Activated CD4-positive, alpha-beta T cell treated with anti-CD3 and anti-CD28 coated beads for 36 hours (primary cell): ENCODE data around the gene PLXDC1. TPM values are rescaled to one million over a fixed set of nuclear protein-coding genes. Genes with fewer than 3 reads are reported as not detected.

Experiments used
- ATAC-seq: fragments of 200-7000 bp; cut with Tn5 transposase; one replicate; pipeline ENCODE4 v1.10.0; 2021; ENCODE audit warnings: mild to moderate bottlenecking, moderate library complexity
- CTCF ChIA-PET: fragments of 350-600 bp; sonication (Branson Sonifier 250); formaldehyde crosslinking; loops from one replicate; lab custom pipeline; 2021; ENCODE audit warnings: antibody characterized with exemption; lab: Charles Lee
- POLR2A ChIA-PET: fragments of 350-600 bp; sonication (Branson Sonifier 250); formaldehyde crosslinking; loops from one replicate; lab custom pipeline; 2021; ENCODE audit warnings: antibody characterized with exemption, inconsistent platforms; lab: Charles Lee
- DNase-seq: peaks from one replicate; pipeline ENCODE4 v3.0.0-alpha.2; 2020
- H3K27ac Mint-ChIP-seq: one replicate; pipeline ENCODE4 v1.8.0; 2021; ENCODE audit warnings: mixed read lengths
- H3K27me3 Mint-ChIP-seq: one replicate; pipeline ENCODE4 v1.8.0; 2021; ENCODE audit warnings: mixed read lengths
- H3K36me3 Mint-ChIP-seq: one replicate; pipeline ENCODE4 v1.8.0; 2021; ENCODE audit warnings: low read depth, mixed read lengths
- H3K4me1 Mint-ChIP-seq: one replicate; pipeline ENCODE4 v1.8.0; 2021; ENCODE audit warnings: mixed read lengths
- H3K4me3 Mint-ChIP-seq: one replicate; pipeline ENCODE4 v1.8.0; 2021; ENCODE audit warnings: mild to moderate bottlenecking, moderate library complexity, mixed read lengths
- H3K9me3 Mint-ChIP-seq: one replicate; pipeline ENCODE4 v1.8.0; 2021; ENCODE audit warnings: low read depth, mixed read lengths
- intact Hi-C, 2 experiments: fragments of 100-400 bp; cut with DNase I in 1 of 2; cut with micrococcal nuclease in 1 of 2; formaldehyde crosslinking; loops; one replicate each; pipeline versions ENCODE4 v1.14.2 to v1.15.1; 2022 to 2024; cut with DNase I, micrococcal nuclease
- total RNA-seq, 2 experiments: library from RNA; stranded (reverse); gene quantifications; one replicate each; pipeline ENCODE4 v1.2.3, GENCODE V29; 2021

Gene PLXDC1
- total RNA-seq, 2 experiments from 2014 or later = 1.2 to 2.4 TPM

DNA sequence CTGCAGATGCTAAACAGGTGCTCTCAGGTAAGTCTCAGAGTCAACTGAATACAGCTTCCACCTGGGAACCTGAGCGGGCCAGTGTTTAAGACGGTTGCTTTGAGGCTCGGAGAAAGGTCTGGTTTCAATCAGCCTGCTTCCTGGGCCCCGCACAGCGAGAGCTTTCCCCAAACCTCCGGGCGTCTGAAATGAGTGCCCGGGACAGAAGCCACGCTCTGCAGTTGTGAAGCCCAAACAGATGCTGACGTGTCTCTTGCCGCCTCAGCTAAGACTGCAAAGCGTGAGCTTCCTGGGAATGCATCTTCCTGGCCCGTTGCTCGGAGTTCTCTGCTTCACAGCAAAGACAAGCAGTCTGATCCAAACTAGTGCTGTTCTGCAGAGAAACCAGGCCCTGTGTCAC, 36.7 kb downstream of the PLXDC1 start:
- H3K9me3 Mint-ChIP-seq = no peaks in the 10 kb centered on the region
- no peaks in the 10 kb centered on the region for H3K27me3 Mint-ChIP-seq
- DNase-seq = no peak
- H3K4me3 Mint-ChIP-seq = no peak overlapping the region
- CTCF ChIA-PET = interaction anchor here (0.8 to 1.1 kb wide), 2 partner anchors 10 to 11 kb away, joined by 3 read pairs; no protein-coding TSS in a partner anchor
- POLR2A ChIA-PET = interaction anchor here (0.5 kb wide), 1 partner anchor 28 kb away, joined by 3 read pairs; no protein-coding TSS in a partner anchor
- no peak overlapping the region for H3K27ac Mint-ChIP-seq
- intact Hi-C loops = no loop called here
- ATAC-seq = no peak
- peaks cover 4% of the 10 kb centered on the region for H3K4me1 Mint-ChIP-seq
- H3K36me3 Mint-ChIP-seq = no peaks in the 10 kb centered on the region

DNA sequence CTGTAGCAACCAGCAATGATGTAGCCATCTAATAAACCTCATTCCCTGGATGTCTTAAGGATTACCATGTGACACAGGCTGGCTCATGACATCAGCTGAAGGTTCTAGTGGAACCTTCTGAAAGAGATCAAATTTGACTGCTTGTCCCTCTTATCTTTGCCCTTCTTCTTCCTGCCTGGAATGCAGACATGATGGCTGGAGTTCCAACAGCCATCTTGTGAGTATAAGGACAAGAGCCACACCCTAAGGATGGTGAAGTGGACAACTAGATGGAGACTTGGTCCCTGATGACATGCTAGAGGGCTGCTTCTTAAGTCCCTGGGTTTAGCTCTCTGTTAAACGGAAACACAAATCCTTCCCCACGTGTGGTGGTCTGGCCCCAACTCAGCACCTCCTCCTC, 37.6 kb downstream of the PLXDC1 start:
- H3K9me3 Mint-ChIP-seq = no peaks in the 10 kb centered on the region
- DNase-seq = no peak
- no peak overlapping the region for H3K27ac Mint-ChIP-seq
- H3K36me3 Mint-ChIP-seq = no peaks in the 10 kb centered on the region
- ChIA-PET CTCF (interaction anchor here (1.4 kb wide), 1 partner anchor 131 kb away, joined by 3 read pairs; no protein-coding TSS in a partner anchor), POLR2A (no interaction called here)
- no peaks in the 10 kb centered on the region for H3K27me3 Mint-ChIP-seq
- no peak overlapping the region for H3K4me3 Mint-ChIP-seq
- ATAC-seq = no peak
- intact Hi-C loops = no loop called here
- H3K4me1 Mint-ChIP-seq = peaks cover 4% of the 10 kb centered on the region

DNA sequence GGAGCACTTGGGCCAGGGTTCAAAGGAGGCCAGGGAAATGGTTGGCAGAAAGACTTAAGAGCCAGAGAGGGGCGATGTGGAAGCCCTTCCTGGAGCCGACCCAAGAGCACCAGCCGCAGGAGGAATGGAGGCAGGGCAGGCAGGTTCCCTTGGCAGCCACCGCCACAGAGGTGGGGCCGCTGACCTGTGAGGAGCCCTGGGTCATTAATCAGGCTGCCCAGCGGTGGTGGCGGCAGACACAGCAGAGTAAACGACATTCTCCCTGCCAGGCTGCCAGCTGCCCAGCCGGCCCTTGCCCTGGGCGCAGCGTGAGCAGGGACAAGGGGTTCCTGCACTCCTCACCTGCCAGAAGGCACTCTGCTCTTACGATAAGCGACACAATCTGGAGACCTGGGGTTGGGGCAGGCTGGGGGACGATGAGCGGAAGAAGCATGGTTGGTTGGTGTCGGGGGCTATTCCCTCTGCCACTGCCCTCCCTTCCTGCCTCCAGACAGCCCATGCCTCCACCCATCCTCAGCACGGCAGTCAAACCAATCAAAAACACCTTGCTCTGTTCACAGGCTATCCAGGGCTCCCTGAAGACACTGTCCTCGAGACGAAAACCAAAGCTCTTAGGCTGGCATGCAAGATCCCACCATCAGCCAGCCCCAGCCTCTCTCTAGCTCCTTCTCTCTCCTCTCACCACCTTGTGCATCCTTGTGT, 40.9 kb downstream of the PLXDC1 start:
- Mint-ChIP-seq H3K27me3 (no peaks in the 10 kb centered on the region), H3K4me1 (no peaks in the 10 kb centered on the region), H3K4me3 (no peak overlapping the region), H3K27ac (no peak overlapping the region), H3K36me3 (no peaks in the 10 kb centered on the region), H3K9me3 (no peaks in the 10 kb centered on the region)
- ChIA-PET CTCF (interaction anchor here (0.6 kb wide), 2 partner anchors 12 to 1326 kb away, joined by 3 read pairs; no protein-coding TSS in a partner anchor), POLR2A (no interaction called here)
- no peak for DNase-seq
- intact Hi-C loops = no loop called here
- no peak for ATAC-seq

DNA sequence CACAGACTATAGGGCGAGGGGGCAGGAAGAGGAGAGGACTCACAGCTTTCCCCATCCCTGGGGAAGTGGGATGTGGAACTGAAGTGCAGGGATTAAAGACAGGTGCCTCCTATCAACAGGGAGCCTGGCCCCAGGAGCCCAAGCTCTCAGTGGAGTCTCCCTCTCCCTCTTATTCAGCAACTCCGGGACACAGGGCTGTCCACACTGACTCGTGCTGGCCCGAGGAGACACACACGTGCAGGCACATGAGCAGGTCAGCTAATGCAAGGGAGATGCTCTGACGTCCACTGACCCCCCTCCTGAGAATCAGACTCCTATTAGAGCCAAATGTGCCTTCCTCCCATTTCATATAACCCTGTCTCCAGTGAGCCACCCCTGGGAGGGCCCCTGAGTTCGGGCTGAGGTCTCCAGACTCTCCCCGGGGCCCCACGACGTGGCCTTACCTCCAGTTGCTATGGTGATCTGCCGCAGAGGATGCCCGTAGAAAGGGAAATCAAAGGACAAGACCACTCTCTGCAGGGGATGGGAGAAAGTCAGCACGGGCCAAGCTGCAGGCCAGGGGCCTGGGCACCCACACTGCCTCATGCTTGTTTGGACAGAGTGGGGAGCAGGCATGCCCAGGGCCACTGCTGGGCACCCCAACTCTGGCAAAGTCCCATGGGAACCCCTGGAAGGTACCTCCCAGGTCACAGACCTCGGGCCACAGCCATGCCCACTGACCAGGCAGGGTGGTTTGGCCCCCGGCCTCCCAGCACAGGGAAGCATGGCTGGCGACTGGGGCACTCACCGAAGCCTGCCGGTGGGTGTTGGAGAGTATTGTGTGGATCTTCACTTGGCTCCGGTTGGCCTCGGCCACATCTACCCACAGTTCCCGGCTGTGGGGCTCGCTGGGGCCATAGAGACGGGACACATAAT, 42.7 kb downstream of the PLXDC1 start:
- POLR2A ChIA-PET = interaction anchor here (0.6 kb wide), 1 partner anchor 321 kb away, joined by 3 read pairs; no protein-coding TSS in a partner anchor
- no peaks in the 10 kb centered on the region for H3K36me3 Mint-ChIP-seq
- CTCF ChIA-PET = no interaction called here
- intact Hi-C loops = no loop called here
- DNase-seq (no peak), ATAC-seq (no peak)
- H3K4me1 Mint-ChIP-seq = no peaks in the 10 kb centered on the region
- H3K27me3 Mint-ChIP-seq = no peaks in the 10 kb centered on the region
- no peaks in the 10 kb centered on the region for H3K9me3 Mint-ChIP-seq
- H3K4me3 Mint-ChIP-seq = no peak overlapping the region
- no peak overlapping the region for H3K27ac Mint-ChIP-seq

DNA sequence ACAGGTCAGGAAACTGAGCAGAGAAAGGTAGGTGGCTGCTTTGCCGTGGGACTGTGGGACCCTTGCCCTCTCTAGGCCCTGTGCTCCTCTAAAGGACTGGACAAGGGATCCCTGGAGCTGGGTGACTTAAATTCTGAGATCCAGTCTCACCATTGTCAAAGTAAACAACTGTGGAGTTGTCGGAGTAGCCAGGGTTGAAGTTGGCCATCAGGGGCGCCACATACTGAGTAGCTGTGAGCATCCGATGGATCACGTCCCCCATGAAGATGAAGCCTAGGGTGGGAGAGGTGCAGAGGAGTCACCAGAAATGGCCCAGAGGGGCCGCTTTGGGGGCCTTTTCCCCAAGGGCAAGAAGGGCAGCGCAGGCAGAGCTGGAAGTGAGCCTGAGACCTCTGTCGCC, 43.5 kb downstream of the PLXDC1 start:
- no peak overlapping the region for H3K4me3 Mint-ChIP-seq
- ChIA-PET CTCF (no interaction called here), POLR2A (no interaction called here)
- H3K27me3 Mint-ChIP-seq = no peaks in the 10 kb centered on the region
- H3K27ac Mint-ChIP-seq = no peak overlapping the region
- no peaks in the 10 kb centered on the region for H3K9me3 Mint-ChIP-seq
- intact Hi-C loops = no loop called here
- H3K4me1 Mint-ChIP-seq = no peaks in the 10 kb centered on the region
- H3K36me3 Mint-ChIP-seq = no peaks in the 10 kb centered on the region
- no peak for DNase-seq
- no peak for ATAC-seq

DNA sequence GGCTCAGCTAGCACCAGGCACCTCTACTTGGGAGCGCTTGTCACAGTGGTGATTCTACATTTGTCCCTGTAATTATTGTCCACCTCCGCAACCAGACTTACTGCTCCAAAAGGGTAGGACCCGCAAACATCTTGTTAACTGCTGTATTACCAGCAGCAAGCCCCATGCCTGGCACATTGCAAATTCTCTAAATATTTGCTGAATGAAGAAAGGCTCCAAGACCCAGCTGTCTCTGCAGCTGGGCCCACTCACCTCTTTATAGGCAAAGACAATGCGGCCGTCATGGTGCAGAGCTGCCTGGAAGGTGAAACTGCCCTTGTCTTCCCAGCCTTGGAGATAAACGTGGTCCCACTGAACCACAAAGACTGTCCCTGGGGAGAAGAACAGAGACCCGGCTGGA, 44.3 kb downstream of the PLXDC1 start:
- Mint-ChIP-seq H3K4me3 (no peak overlapping the region), H3K27me3 (no peaks in the 10 kb centered on the region), H3K9me3 (no peaks in the 10 kb centered on the region), H3K36me3 (no peaks in the 10 kb centered on the region), H3K27ac (no peak overlapping the region), H3K4me1 (peaks cover 5% of the 10 kb centered on the region)
- DNase-seq (no peak), ATAC-seq (no peak)
- POLR2A ChIA-PET = no interaction called here
- intact Hi-C loops = no loop called here
- CTCF ChIA-PET = interaction anchor here (0.5 to 1.0 kb wide), 2 partner anchors 28 to 124 kb away, joined by 3 read pairs; no protein-coding TSS in a partner anchor

DNA sequence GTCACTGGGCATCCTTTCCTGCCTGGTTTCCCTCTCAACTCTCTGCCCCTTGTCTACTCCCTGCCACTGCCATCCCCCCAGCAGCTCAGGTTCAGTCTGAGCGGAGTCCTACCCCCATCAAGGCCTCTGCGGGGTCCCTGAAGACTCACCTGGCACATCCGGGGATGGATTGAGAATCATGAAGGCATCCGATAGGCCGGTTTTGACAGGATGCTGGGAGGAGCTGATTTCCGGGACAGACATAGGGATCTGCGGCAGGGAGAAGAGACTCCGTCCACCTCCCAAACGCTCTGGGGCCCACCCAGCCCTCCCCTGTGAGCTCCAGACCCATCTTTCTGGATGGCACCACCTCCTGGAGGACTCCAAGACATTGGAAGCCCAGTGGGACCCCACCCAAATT, 45.7 kb downstream of the PLXDC1 start:
- no peaks in the 10 kb centered on the region for H3K9me3 Mint-ChIP-seq
- CTCF ChIA-PET = no interaction called here
- no peaks in the 10 kb centered on the region for H3K27me3 Mint-ChIP-seq
- no peak overlapping the region for H3K27ac Mint-ChIP-seq
- DNase-seq (no peak), ATAC-seq (no peak)
- POLR2A ChIA-PET = no interaction called here
- H3K4me1 Mint-ChIP-seq = peaks cover 20% of the 10 kb centered on the region
- H3K4me3 Mint-ChIP-seq = no peak overlapping the region
- intact Hi-C loops = no loop called here
- no peaks in the 10 kb centered on the region for H3K36me3 Mint-ChIP-seq

DNA sequence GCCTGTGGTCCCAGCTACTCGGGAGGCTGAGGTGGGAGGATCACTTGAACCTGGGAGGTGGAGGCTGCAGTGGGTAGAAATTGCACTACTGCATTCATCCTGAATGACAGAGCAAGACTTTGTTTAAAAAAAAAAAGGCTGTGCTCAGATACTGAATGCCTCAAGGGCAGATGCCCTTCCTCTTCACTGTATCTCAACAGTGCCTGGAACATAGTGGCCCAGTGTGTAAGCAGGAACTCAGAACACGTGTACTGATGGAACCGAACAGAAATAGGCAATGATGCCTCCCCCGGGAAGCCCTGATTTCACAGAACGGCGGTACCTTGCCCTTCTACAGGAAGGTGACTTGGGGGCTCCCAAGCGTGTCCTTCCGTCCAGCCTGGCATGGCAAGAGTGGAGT, 46.8 kb downstream of the PLXDC1 start:
- intact Hi-C loops = no loop called here
- CTCF ChIA-PET = interaction anchor here (1.0 kb wide), 1 partner anchor 10 kb away, joined by 3 read pairs; no protein-coding TSS in a partner anchor

DNA sequence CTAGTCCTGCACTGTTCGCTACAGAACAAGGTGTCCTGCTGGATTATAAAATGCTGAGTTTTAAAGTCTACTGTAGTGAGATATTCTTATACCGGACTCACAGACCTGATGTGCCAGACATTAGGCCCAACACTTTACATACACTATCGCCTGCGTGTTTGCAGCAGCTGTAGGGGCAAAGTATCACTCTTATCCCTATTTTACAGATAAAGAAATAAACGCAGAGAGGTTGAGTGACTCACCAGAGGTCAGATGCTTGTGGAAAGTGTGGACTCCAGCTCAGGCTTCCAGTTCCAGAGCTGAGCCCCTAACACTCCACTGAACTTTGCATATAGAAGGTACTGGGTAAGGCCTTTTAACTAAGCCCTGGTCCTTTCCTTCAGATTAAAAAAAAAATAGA, 47.4 kb downstream of the PLXDC1 start:
- ATAC-seq (no peak), DNase-seq (no peak)
- no peaks in the 10 kb centered on the region for H3K9me3 Mint-ChIP-seq
- peaks cover 26% of the 10 kb centered on the region for H3K4me1 Mint-ChIP-seq
- H3K27me3 Mint-ChIP-seq = no peaks in the 10 kb centered on the region
- ChIA-PET POLR2A (interaction anchor here (0.7 kb wide), 1 partner anchor 1814 kb away, joined by 3 read pairs; no protein-coding TSS in a partner anchor), CTCF (interaction anchor here (1.0 kb wide), 1 partner anchor 9 kb away, joined by 3 read pairs; no protein-coding TSS in a partner anchor)
- no peak overlapping the region for H3K4me3 Mint-ChIP-seq
- intact Hi-C loops = no loop called here
- no peak overlapping the region for H3K27ac Mint-ChIP-seq
- no peaks in the 10 kb centered on the region for H3K36me3 Mint-ChIP-seq

More for the DNA sequence above, 46.8 kb downstream of the PLXDC1 start:
- Mint-ChIP-seq H3K27ac (no peak overlapping the region), H3K4me3 (no peak overlapping the region), H3K9me3 (no peaks in the 10 kb centered on the region), H3K27me3 (no peaks in the 10 kb centered on the region), H3K4me1 (peaks cover 24% of the 10 kb centered on the region), H3K36me3 (no peaks in the 10 kb centered on the region)
- DNase-seq (no peak), ATAC-seq (no peak)
- POLR2A ChIA-PET = interaction anchor here (0.7 kb wide), 1 partner anchor 1815 kb away, joined by 3 read pairs; no protein-coding TSS in a partner anchor

DNA sequence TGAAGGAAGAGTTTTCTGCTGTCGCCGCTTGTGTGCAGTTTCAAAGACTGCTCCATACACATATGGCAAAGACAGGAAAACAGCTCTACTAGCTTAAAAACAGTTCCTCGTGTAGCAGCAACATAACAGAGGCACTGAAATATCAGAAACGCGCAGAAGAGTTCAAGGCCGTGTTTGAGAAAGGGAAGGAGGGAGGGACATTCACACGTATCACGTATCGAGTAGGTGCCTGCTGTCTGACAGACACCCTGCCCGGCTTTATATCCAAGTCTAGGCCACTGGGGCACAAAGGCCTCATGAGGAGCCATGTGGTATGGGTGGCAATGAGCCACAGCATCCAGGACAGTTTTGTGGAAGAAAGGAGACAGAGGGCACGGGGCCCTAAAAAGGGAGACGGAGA, 50.3 kb downstream of the PLXDC1 start:
- no peaks in the 10 kb centered on the region for H3K36me3 Mint-ChIP-seq
- POLR2A ChIA-PET = interaction anchor here (0.5 kb wide), 1 partner anchor 249 kb away, joined by 3 read pairs; no protein-coding TSS in a partner anchor
- intact Hi-C loops = no loop called here
- peak overlapping the region; percentile 34 for H3K27ac Mint-ChIP-seq
- ATAC-seq = no peak
- H3K27me3 Mint-ChIP-seq = no peaks in the 10 kb centered on the region
- peaks cover 48% of the 10 kb centered on the region for H3K4me1 Mint-ChIP-seq
- H3K4me3 Mint-ChIP-seq = no peak overlapping the region
- DNase-seq = no peak
- CTCF ChIA-PET = interaction anchor here (0.6 to 0.7 kb wide), 3 partner anchors 14 to 278 kb away, joined by 3 read pairs; no protein-coding TSS in a partner anchor
- H3K9me3 Mint-ChIP-seq = no peaks in the 10 kb centered on the region

DNA sequence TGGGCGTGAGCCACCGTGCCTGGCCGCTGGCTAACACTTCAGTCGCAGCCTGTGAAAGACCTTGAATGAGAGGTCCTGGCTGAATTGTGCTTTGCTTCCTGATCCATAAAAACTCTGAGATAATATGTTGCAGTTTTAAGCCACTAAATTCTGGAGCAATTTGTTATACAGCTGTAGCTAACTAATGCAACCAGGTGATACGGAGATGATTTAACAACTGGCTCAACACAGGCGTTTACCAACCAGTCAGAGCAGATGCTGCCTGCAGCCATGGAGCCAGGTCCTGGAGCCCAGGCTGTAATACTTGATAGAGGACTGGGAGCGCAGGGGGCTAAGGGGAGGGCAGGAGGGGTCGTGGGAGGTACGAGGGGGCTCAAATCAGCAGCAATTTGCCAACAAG, 50.9 kb downstream of the PLXDC1 start:
- Mint-ChIP-seq H3K27ac (no peak overlapping the region), H3K36me3 (no peaks in the 10 kb centered on the region), H3K9me3 (no peaks in the 10 kb centered on the region), H3K4me1 (peaks cover 54% of the 10 kb centered on the region), H3K4me3 (no peak overlapping the region), H3K27me3 (no peaks in the 10 kb centered on the region)
- CTCF ChIA-PET = interaction anchor here (0.6 to 0.9 kb wide), 3 partner anchors 13 to 277 kb away, joined by 3 read pairs; no protein-coding TSS in a partner anchor
- POLR2A ChIA-PET = interaction anchor here (0.5 kb wide), 1 partner anchor 248 kb away, joined by 3 read pairs; no protein-coding TSS in a partner anchor
- DNase-seq (no peak), ATAC-seq (no peak)
- intact Hi-C loops = no loop called here
